ENCODE results near the gene CD44. TPM values are rescaled to one million over a fixed set of nuclear protein-coding genes. Genes with fewer than 3 reads are reported as not detected.
"Not testable (repeated sequence)": the region's sequence is repeated elsewhere in the genome, so short reads cannot be mapped to it uniquely, and the experiment has no call there.

The CD44 gene
- total and polyA plus RNA-seq, 2 donors: 51.1 to 78.7 TPM

DNA sequence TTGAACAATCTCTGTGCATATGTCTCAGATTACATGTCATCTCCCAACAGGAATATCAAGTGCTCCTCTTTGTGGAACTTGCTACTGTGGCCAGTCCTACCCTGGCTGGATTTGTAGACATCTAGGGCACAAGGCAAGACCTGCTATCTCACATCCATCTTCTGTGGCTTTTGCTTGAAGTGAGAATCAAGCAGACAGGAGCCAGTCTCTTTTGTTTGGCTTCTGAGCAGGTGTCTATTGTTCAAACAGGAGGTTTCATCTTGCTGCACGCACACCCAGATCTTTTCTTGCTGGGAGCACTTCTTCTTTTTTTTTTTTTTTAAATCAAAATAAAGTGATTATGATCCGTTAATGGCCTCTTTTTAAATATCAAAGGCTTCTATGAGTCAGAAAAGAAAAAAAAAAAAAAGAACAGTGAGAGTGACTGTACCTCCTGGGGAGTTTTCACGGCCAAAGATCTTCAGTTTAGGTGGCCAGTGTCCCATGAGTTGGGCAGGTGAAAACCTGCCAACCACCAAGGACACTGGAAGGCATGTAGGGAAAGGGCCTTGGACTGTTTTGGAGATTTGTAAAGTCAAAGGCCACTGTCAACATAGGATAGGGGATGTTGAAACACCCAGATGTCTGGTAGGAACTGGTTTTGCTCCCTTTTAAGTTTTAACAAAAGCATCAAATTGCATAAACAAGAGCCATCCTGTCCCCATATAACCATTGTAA is 78.1 kb downstream of the CD44 start:
- peak; percentile 55 to 91 (median 74) for DNase-seq (ENCODE audit: low read depth in 6 of 9, low spot score in 9 of 9)
- H3K27me3 ChIP-seq (ENCODE audit: control insufficient read depth in 2 of 2, insufficient read depth in 1 of 2, low read length in 1 of 2): no peaks in the 10 kb centered on the region
- WGBS: 8% methylated on average over 3 of the region's 3 CpGs
- H3K4me1 ChIP-seq (ENCODE audit: control insufficient read depth in 2 of 2, insufficient read depth in 2 of 2, low read length in 2 of 2): peaks cover 21 to 49% of the 10 kb centered on the region in 2 donors
- peak overlapping the region; percentile 87 to 93 for H3K27ac ChIP-seq (ENCODE audit: low read depth in 1 of 2, low read length in 1 of 2)
- H3K36me3 ChIP-seq (ENCODE audit: control insufficient read depth in 2 of 2, insufficient read depth in 2 of 2, low read length in 1 of 2): peaks cover 8 to 49% of the 10 kb centered on the region in 2 donors
- H3K4me3 ChIP-seq (ENCODE audit: low read length in 2 of 2): no peak overlapping the region
- no peaks in the 10 kb centered on the region for H3K9me3 ChIP-seq (ENCODE audit: control insufficient read depth in 2 of 2, insufficient read depth in 1 of 2, low read length in 1 of 2)

GRCh38 chr11:35218956-35219355 is 80.0 kb downstream of the CD44 start:
- 100% methylated on average over 1 of the region's 1 CpG for WGBS
- peaks cover 13 to 58% of the 10 kb centered on the region in 2 donors for H3K36me3 ChIP-seq (ENCODE audit: control insufficient read depth in 2 of 2, insufficient read depth in 2 of 2, low read length in 1 of 2)
- no peak overlapping the region for H3K4me3 ChIP-seq (ENCODE audit: low read length in 2 of 2)
- H3K27me3 ChIP-seq (ENCODE audit: control insufficient read depth in 2 of 2, insufficient read depth in 1 of 2, low read length in 1 of 2): no peaks in the 10 kb centered on the region
- H3K27ac ChIP-seq (ENCODE audit: low read depth in 1 of 2, low read length in 1 of 2): no peak overlapping the region
- no peak for DNase-seq (ENCODE audit: low read depth in 6 of 9, low spot score in 9 of 9)
- peaks cover 21 to 49% of the 10 kb centered on the region in 2 donors for H3K4me1 ChIP-seq (ENCODE audit: control insufficient read depth in 2 of 2, insufficient read depth in 2 of 2, low read length in 2 of 2)
- H3K9me3 ChIP-seq (ENCODE audit: control insufficient read depth in 2 of 2, insufficient read depth in 1 of 2, low read length in 1 of 2): no peaks in the 10 kb centered on the region

GRCh38 chr11:35223371-35223796 is 84.4 kb downstream of the CD44 start:
- WGBS: 97% methylated on average over 9 of the region's 9 CpGs
- H3K27me3 ChIP-seq (ENCODE audit: control insufficient read depth in 2 of 2, insufficient read depth in 1 of 2, low read length in 1 of 2): no peaks in the 10 kb centered on the region
- H3K27ac ChIP-seq (ENCODE audit: low read depth in 1 of 2, low read length in 1 of 2): no peak overlapping the region
- no peaks in the 10 kb centered on the region for H3K9me3 ChIP-seq (ENCODE audit: control insufficient read depth in 2 of 2, insufficient read depth in 1 of 2, low read length in 1 of 2)
- H3K4me1 ChIP-seq (ENCODE audit: control insufficient read depth in 2 of 2, insufficient read depth in 2 of 2, low read length in 2 of 2): peaks cover 0 to 17% of the 10 kb centered on the region in 2 donors
- DNase-seq (ENCODE audit: low read depth in 6 of 9, low spot score in 9 of 9): no peak
- H3K4me3 ChIP-seq (ENCODE audit: low read length in 2 of 2): no peak overlapping the region
- H3K36me3 ChIP-seq (ENCODE audit: control insufficient read depth in 2 of 2, insufficient read depth in 2 of 2, low read length in 1 of 2): peaks cover 10 to 53% of the 10 kb centered on the region in 2 donors

DNA sequence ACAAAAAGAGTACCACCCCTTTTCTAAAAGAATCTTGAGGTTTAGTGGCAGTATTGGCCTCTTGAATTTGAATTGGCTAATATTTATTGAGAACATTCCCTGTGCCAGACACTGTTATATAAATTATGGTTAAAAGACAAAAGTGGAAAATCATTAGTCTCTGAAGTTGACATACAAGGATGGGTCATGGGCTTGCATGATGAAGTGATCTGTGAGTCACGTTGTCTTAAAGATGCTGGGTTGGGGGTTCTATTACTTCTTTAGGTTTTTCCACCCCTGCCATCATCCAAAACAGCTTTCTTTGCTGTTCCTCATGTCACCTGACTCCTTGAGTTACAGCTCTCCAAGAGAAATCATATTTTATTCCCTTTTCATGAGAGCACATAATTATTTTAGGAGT is 85.0 kb downstream of the CD44 start:
- H3K27ac ChIP-seq (ENCODE audit: low read depth in 1 of 2, low read length in 1 of 2): no peak overlapping the region
- H3K27me3 ChIP-seq (ENCODE audit: control insufficient read depth in 2 of 2, insufficient read depth in 1 of 2, low read length in 1 of 2): no peaks in the 10 kb centered on the region
- no peak overlapping the region for H3K4me3 ChIP-seq (ENCODE audit: low read length in 2 of 2)
- H3K36me3 ChIP-seq (ENCODE audit: control insufficient read depth in 2 of 2, insufficient read depth in 2 of 2, low read length in 1 of 2): peaks cover 8 to 53% of the 10 kb centered on the region in 2 donors
- H3K9me3 ChIP-seq (ENCODE audit: control insufficient read depth in 2 of 2, insufficient read depth in 1 of 2, low read length in 1 of 2): no peaks in the 10 kb centered on the region
- DNase-seq (ENCODE audit: low read depth in 6 of 9, low spot score in 9 of 9): no peak
- 100% methylated on average over 1 of the region's 1 CpG for WGBS
- H3K4me1 ChIP-seq (ENCODE audit: control insufficient read depth in 2 of 2, insufficient read depth in 2 of 2, low read length in 2 of 2): peaks cover 0 to 12% of the 10 kb centered on the region in 2 donors

DNA sequence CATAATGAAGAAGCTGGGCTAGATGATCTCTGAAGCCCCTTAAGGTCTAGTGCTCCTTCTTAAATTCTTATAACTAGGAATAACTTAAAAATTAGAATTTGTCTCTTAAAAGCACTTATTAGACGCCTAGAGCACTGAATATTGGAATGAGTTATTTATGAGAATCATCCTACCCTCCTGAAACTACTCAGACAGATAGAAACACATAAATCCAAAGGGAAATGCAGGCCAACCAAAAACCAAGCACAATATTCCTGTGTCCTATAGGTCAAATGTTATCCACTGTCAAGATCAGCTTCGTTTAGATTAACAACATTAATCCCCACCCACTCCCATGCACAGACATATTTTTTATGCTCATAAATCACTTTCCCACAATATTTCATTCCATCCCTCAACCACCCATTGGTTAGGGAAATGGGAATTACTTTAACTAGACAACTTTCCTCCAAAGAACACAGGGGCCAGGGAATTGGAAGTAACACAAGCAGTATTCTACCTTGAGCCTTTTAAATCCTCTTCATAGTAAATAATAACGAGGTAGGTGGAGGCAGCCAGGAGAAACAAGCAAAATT is 87.1 kb downstream of the CD44 start:
- H3K27me3 ChIP-seq (ENCODE audit: control insufficient read depth in 2 of 2, insufficient read depth in 1 of 2, low read length in 1 of 2): no peaks in the 10 kb centered on the region
- H3K27ac ChIP-seq (ENCODE audit: low read depth in 1 of 2, low read length in 1 of 2): no peak overlapping the region
- peaks cover 0 to 3% of the 10 kb centered on the region in 2 donors for H3K4me1 ChIP-seq (ENCODE audit: control insufficient read depth in 2 of 2, insufficient read depth in 2 of 2, low read length in 2 of 2)
- no peaks in the 10 kb centered on the region for H3K9me3 ChIP-seq (ENCODE audit: control insufficient read depth in 2 of 2, insufficient read depth in 1 of 2, low read length in 1 of 2)
- no peak for DNase-seq (ENCODE audit: low read depth in 6 of 9, low spot score in 9 of 9)
- 96% methylated on average over 3 of the region's 3 CpGs for WGBS
- H3K4me3 ChIP-seq (ENCODE audit: low read length in 2 of 2): no peak overlapping the region
- H3K36me3 ChIP-seq (ENCODE audit: control insufficient read depth in 2 of 2, insufficient read depth in 2 of 2, low read length in 1 of 2): peaks cover 8 to 57% of the 10 kb centered on the region in 2 donors

DNA sequence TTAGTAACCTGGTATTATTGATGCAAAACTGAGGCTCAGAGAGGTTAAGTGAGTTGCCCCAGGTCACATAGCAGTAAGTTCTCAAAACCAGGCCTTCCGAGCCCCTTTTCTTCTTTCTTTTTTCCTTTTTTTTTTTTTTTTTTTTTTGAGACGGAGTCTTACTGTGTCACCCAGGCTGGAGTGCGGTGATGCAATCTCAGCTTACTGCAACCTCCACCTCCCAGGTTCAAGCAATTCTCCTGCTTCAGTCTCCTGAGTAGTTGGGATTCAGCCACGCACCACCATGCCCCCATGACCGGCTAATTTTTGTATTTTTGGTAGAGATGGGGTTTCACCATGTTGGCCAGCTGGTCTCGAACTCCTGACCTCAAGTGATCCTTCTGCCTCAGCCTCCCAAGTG is 87.8 kb downstream of the CD44 start:
- DNase-seq (ENCODE audit: low read depth in 6 of 9, low spot score in 9 of 9); H3K4me1 ChIP-seq (ENCODE audit: control insufficient read depth in 2 of 2, insufficient read depth in 2 of 2, low read length in 2 of 2); H3K4me3 ChIP-seq (ENCODE audit: low read length in 2 of 2); H3K27me3 ChIP-seq (ENCODE audit: control insufficient read depth in 2 of 2, insufficient read depth in 1 of 2, low read length in 1 of 2); H3K9me3 ChIP-seq (ENCODE audit: control insufficient read depth in 2 of 2, insufficient read depth in 1 of 2, low read length in 1 of 2); H3K27ac ChIP-seq (ENCODE audit: low read depth in 1 of 2, low read length in 1 of 2): not testable (repeated sequence)
- WGBS: 91% methylated on average over 6 of the region's 6 CpGs
- H3K36me3 ChIP-seq (ENCODE audit: control insufficient read depth in 2 of 2, insufficient read depth in 2 of 2, low read length in 1 of 2): peaks cover 11 to 53% of the 10 kb centered on the region in 2 donors

GRCh38 chr11:35227576-35228327 is 88.8 kb downstream of the CD44 start:
- Histone ChIP-seq H3K9me3 (ENCODE audit: control insufficient read depth in 2 of 2, insufficient read depth in 1 of 2, low read length in 1 of 2) (no peaks in the 10 kb centered on the region), H3K4me1 (ENCODE audit: control insufficient read depth in 2 of 2, insufficient read depth in 2 of 2, low read length in 2 of 2) (no peaks in the 10 kb centered on the region), H3K27me3 (ENCODE audit: control insufficient read depth in 2 of 2, insufficient read depth in 1 of 2, low read length in 1 of 2) (no peaks in the 10 kb centered on the region), H3K4me3 (ENCODE audit: low read length in 2 of 2) (no peak overlapping the region), H3K36me3 (ENCODE audit: control insufficient read depth in 2 of 2, insufficient read depth in 2 of 2, low read length in 1 of 2) (peaks cover 11 to 44% of the 10 kb centered on the region in 2 donors), H3K27ac (ENCODE audit: low read depth in 1 of 2, low read length in 1 of 2) (no peak overlapping the region)
- WGBS: 95% methylated on average over 5 of the region's 5 CpGs
- DNase-seq (ENCODE audit: low read depth in 6 of 9, low spot score in 9 of 9): no peak

- DNase-seq (ENCODE audit: low read depth in 6 of 9, low spot score in 9 of 9): no peak
- peaks cover 9 to 39% of the 10 kb centered on the region in 2 donors for H3K36me3 ChIP-seq (ENCODE audit: control insufficient read depth in 2 of 2, insufficient read depth in 2 of 2, low read length in 1 of 2)
- no peaks in the 10 kb centered on the region for H3K27me3 ChIP-seq (ENCODE audit: control insufficient read depth in 2 of 2, insufficient read depth in 1 of 2, low read length in 1 of 2)
- H3K9me3 ChIP-seq (ENCODE audit: control insufficient read depth in 2 of 2, insufficient read depth in 1 of 2, low read length in 1 of 2): no peaks in the 10 kb centered on the region
- H3K27ac ChIP-seq (ENCODE audit: low read depth in 1 of 2, low read length in 1 of 2): no peak overlapping the region
- 96% methylated on average over 3 of the region's 3 CpGs for WGBS
- H3K4me3 ChIP-seq (ENCODE audit: low read length in 2 of 2): no peak overlapping the region
- no peaks in the 10 kb centered on the region for H3K4me1 ChIP-seq (ENCODE audit: control insufficient read depth in 2 of 2, insufficient read depth in 2 of 2, low read length in 2 of 2)
Measured at GRCh38 chr11:35228328-35228725, 89.4 kb downstream of the CD44 start.

DNA sequence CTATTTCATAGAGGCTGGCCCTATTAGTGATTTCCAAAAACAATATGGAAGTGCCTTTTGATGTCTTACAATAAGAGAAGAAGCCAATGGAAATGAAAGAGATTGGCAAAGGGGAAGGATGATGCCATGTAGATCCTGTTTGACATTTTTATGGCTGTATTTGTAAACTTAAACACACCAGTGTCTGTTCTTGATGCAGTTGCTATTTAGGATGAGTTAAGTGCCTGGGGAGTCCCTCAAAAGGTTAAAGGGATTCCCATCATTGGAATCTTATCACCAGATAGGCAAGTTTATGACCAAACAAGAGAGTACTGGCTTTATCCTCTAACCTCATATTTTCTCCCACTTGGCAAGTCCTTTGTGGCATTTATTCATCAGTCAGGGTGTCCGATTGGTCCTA is 91.4 kb downstream of the CD44 start:
- H3K9me3 ChIP-seq (ENCODE audit: control insufficient read depth in 2 of 2, insufficient read depth in 1 of 2, low read length in 1 of 2): no peaks in the 10 kb centered on the region
- H3K27me3 ChIP-seq (ENCODE audit: control insufficient read depth in 2 of 2, insufficient read depth in 1 of 2, low read length in 1 of 2): no peaks in the 10 kb centered on the region
- H3K4me3 ChIP-seq (ENCODE audit: low read length in 2 of 2): no peak overlapping the region
- H3K36me3 ChIP-seq (ENCODE audit: control insufficient read depth in 2 of 2, insufficient read depth in 2 of 2, low read length in 1 of 2): peaks cover 6 to 26% of the 10 kb centered on the region in 2 donors
- no peak for DNase-seq (ENCODE audit: low read depth in 6 of 9, low spot score in 9 of 9)
- WGBS: 98% methylated on average over 1 of the region's 1 CpG
- no peaks in the 10 kb centered on the region for H3K4me1 ChIP-seq (ENCODE audit: control insufficient read depth in 2 of 2, insufficient read depth in 2 of 2, low read length in 2 of 2)
- H3K27ac ChIP-seq (ENCODE audit: low read depth in 1 of 2, low read length in 1 of 2): no peak overlapping the region
